Measurements from ENCODE around the gene CA5B. TPM values are rescaled to one million over a fixed set of nuclear protein-coding genes. Genes with fewer than 3 reads are reported as not detected.

Gene CA5B
- polyA plus RNA-seq, 2 of the 4 experiments (the other 2 are of a cell fraction): 5.2 to 12.5 TPM

GRCh38 chrX:15781961-15782699 lies 44.1 kb downstream of the CA5B start:
- no peaks in the 10 kb centered on the region for H3K9me3 ChIP-seq
- no peak overlapping the region for H3K27ac ChIP-seq
- TF ChIP-seq EHF (CRISPR knock-in tag; IDR thresholded peaks at IDR 0.05): no peak
- no peak for TF ChIP-seq PHF8 (IDR thresholded peaks at IDR 0.05; ENCODE audit: borderline replicate concordance, low read depth)
- TF ChIP-seq POLR2AphosphoS2 (conservative IDR thresholded peaks at IDR 0.05; ENCODE audit: low read length): no peak
- no peak for TF ChIP-seq HOXA7 (CRISPR knock-in tag; IDR thresholded peaks at IDR 0.05)
- TF ChIP-seq EHMT2 (IDR thresholded peaks at IDR 0.05; ENCODE audit: low read depth): no peak
- no peak for TF ChIP-seq HDAC2 (IDR thresholded peaks at IDR 0.05)
- no peak for TF ChIP-seq USF2 (IDR thresholded peaks at IDR 0.05)
- no peak for TF ChIP-seq KDM5A (IDR thresholded peaks at IDR 0.05)
- no peak for TF ChIP-seq EP300 (IDR thresholded peaks at IDR 0.05)
- no peak for TF ChIP-seq HOXB13 (CRISPR knock-in tag; IDR thresholded peaks at IDR 0.05; ENCODE audit: low read depth)
- TF ChIP-seq JUNB (IDR thresholded peaks at IDR 0.05): no peak
- TF ChIP-seq E2F6 (IDR thresholded peaks at IDR 0.05; ENCODE audit: borderline replicate concordance, low read depth): no peak
- TF ChIP-seq ZC3H11A (IDR thresholded peaks at IDR 0.05): no peak
- no peak for TF ChIP-seq FOXS1 (CRISPR knock-in tag; IDR thresholded peaks at IDR 0.05)
- no peak for TF ChIP-seq HEYL (CRISPR knock-in tag; IDR thresholded peaks at IDR 0.05)
- TF ChIP-seq CBX2 (IDR thresholded peaks at IDR 0.05; ENCODE audit: borderline replicate concordance, low read depth): no peak
- TF ChIP-seq MAZ (IDR thresholded peaks at IDR 0.05; ENCODE audit: borderline replicate concordance, low read depth, low read length): no peak
- no peak for TF ChIP-seq ZSCAN20 (CRISPR knock-in tag; IDR thresholded peaks at IDR 0.05)
- TF ChIP-seq SREBF2 (IDR thresholded peaks at IDR 0.05): no peak
- no peak for TF ChIP-seq MAX (IDR thresholded peaks at IDR 0.05)
- no peaks in the 10 kb centered on the region for H3K4me1 ChIP-seq
- WGBS (ENCODE audit: missing lambda C conversion rate): 85% methylated on average over 13 of the region's 13 CpGs
- FAIRE-seq (no peak), ATAC-seq (no peak), DNase-seq (ENCODE audit: low read depth in 1 of 2, low spot score in 1 of 2) (no peak)
- H3K4me2 ChIP-seq: no peak overlapping the region
- no peak overlapping the region for H3K4me3 ChIP-seq
- POLR2A ChIA-PET: no interaction called here
- CTCF ChIA-PET: no interaction called here

- CTCF ChIA-PET: no interaction called here
- Histone ChIP-seq H3K4me2 (no peak overlapping the region), H3K4me1 (0 out of 3 replicates have a peak, but pooled peaks cover 5% of the 10 kb centered on the region), H3K9me3 (no peaks in the 10 kb centered on the region), H3K27ac (no peak overlapping the region), H3K4me3 (no peak overlapping the region)
- 85% methylated on average over 3 of the region's 3 CpGs for WGBS (ENCODE audit: missing lambda C conversion rate)
- TF ChIP-seq POLR2AphosphoS2 (conservative IDR thresholded peaks at IDR 0.05; ENCODE audit: low read length) (no peak), TFCP2L1 (CRISPR knock-in tag; IDR thresholded peaks at IDR 0.05) (no peak), HMGXB4 (CRISPR knock-in tag; IDR thresholded peaks at IDR 0.05; ENCODE audit: borderline replicate concordance) (no peak), ZC3H11A (IDR thresholded peaks at IDR 0.05) (no peak), MYC (IDR thresholded peaks at IDR 0.05; ENCODE audit: borderline replicate concordance, low read length) (no peak), EHMT2 (IDR thresholded peaks at IDR 0.05; ENCODE audit: low read depth) (no peak), ZNF302 (CRISPR knock-in tag; IDR thresholded peaks at IDR 0.05) (no peak), E2F6 (IDR thresholded peaks at IDR 0.05; ENCODE audit: borderline replicate concordance, low read depth) (no peak), EP300 (IDR thresholded peaks at IDR 0.05) (no peak)
- ATAC-seq (no peak), DNase-seq (ENCODE audit: low read depth in 1 of 2, low spot score in 1 of 2) (no peak), FAIRE-seq (no peak)
- POLR2A ChIA-PET: no interaction called here
These were observed 47.2 kb downstream of the CA5B start for GRCh38 chrX:15785176-15785750.

Measured in A549 (cell line).